HG02884 (cell line): ENCODE results near the gene TSPAN3.

ENCODE experiments used
- ATAC-seq: cut with Tn5 transposase; IDR thresholded peaks from one replicate; pipeline ENCODE4 v1.9.1; 2021; ENCODE audit warnings: mild to moderate bottlenecking, moderate library complexity; ENCODE audit not compliant: unreplicated experiment

TSPAN3 gene

DNA sequence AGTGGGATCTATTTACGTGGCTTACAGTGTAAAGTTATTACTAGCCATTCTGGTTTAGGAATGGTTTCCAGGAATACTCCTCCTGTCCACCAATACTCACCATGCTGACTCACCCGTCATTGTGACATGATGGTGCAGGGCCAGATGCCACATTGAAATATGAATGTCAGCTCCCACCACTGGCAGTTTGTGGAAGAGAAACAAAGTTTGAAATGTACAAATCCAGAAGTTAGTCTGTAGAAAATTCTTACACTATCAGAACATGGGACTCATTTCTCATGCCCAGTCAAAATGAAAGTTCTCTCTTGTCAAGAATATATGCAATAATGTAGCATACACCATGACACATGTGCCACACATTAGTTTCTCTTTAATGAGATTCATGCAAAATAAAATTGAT lies 14.4 kb upstream of the TSPAN3 start:
- no peak for ATAC-seq

DNA sequence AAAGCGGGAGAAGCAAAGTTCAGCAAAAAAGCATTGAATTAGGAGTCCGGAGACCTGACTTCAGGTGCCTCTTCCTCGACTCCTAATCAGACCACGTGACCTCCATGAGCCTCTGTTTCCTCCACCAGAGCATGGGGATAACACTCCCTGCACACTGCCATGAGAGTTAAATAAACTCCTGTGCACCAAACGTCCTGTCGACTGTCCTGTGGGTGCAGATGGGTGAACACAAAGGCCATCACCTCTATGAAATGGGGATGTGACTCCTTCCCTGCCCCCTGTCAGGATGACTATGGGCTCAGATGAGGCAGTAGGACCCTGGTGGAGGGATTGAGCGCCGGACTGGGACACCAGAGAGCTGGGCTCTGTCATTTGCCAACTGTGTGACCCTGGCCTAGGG lies 13.5 kb upstream of the TSPAN3 start:
- ATAC-seq, result no peak

DNA sequence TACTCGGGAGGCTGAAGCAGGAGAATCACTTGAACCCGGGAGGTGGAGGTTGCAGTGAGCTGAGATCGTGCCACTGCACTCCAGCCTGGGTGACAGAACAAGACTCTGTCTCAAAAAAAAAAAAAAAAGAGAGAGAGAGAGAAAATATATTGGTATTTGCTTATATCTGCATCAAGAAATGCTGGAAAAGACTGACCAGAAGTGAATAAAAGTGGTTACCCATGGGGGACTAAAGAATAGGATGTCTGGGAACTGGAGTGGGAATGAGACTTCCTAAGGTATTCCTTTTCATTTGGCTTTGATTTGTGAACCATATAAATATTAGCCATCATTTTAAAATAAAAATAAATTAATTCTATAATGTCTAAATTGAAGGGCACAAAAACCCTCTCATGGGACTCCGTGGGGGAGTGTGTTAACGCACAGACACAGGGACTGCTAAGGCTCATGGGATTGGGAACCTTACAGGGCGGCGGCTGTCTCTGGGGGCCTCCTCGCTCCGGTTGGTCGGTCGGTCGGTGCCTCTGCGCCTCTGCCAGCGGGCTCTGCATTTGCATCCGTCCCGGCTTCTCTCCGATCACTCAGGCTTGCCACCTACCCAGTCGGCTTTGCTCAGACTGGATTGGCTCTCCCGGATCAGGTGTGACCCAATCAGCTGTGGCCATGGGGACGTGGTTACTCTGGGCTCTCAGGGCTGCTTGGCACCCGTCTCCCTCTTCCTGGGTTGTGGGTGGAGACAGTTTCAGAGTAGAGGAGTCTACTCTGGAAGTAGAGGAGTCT lies 12.7 kb upstream of the TSPAN3 start:
- ATAC-seq, result peak; percentile 68

DNA sequence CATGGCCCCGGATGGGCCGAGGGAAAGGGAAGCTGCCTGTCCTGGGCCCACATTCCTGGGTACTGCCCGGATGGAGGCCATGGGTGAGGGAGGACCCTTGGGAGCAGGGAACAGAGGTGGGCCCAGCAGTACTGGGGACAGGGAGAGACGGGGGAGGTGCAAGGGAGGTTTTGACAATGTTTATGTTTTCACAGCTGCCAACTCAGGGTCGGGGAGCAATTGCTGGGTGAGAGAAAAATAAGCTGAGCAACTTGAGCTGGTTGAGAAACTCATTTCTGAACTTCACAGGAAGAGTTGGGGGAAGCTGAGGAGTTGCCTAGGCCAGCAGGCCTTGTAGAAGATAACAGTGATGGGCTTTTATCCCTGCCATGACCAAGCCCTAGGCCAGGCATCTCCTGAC lies 11.1 kb upstream of the TSPAN3 start:
- no peak for ATAC-seq

DNA sequence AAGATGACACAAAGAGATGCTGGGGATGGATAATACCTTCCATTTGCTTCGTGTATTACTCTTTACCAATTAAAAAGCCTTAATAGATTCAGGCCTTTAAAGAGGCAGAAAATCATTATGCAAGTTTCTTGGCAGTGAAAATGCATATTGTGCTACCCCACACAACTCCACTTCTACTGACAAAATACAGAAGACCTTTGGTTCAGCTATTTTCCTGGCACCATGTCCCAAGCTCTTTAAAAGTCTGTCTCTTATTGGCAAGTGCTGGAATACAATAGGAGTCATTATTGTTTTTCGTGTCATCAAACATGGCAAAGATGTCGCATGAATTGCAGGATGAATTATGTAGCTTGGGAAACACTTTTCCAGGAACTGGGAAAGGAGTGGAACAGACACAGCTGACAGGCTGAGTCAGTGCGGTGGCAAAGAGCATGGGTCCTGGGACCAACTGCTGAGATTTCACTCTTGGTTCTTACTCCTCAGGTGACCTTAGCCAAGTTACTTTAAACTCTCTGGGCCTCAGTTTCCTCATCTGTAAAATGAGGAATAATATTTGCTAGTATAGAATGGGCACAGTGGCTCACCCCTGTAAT lies 5.5 kb upstream of the TSPAN3 start:
- ATAC-seq, result no peak

DNA sequence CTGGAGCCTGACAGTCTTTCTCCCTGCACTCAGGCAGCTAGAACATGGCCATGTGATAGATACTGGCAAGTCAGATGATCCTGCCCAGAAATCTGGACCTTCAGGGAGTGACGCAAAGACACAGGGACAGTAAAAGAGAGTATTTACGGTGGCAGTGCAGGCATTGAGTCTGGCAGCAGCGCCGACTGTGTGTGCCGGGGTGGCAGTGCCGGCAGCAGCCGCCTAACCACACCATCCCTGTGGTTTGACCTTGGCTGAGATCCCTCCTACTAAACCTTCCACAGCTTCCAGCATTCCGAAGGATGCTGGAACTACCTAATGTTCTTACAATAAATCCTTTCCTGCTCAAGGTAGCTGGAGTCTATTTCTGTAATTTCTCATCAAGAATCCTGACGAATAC lies 4.6 kb upstream of the TSPAN3 start:
- no peak for ATAC-seq

DNA sequence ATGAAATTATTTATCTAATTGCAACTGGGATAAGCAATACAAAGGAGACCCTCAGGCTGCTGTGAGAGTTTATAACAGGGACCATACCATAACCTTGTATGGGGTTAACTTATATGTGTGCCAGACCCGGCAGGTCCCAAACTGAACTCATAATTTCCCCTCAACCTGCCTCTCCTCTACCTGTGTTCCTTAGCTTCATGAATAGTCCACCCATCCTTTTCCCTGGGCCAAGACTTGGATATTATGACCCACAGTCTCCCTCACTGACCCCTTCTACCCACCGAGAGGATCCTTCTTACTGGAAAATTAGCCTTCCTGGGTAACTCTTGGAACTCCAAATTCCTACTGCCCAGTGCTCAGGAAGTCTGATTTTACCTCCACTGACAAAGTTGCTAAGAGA lies 3.4 kb upstream of the TSPAN3 start:
- ATAC-seq, result no peak

DNA sequence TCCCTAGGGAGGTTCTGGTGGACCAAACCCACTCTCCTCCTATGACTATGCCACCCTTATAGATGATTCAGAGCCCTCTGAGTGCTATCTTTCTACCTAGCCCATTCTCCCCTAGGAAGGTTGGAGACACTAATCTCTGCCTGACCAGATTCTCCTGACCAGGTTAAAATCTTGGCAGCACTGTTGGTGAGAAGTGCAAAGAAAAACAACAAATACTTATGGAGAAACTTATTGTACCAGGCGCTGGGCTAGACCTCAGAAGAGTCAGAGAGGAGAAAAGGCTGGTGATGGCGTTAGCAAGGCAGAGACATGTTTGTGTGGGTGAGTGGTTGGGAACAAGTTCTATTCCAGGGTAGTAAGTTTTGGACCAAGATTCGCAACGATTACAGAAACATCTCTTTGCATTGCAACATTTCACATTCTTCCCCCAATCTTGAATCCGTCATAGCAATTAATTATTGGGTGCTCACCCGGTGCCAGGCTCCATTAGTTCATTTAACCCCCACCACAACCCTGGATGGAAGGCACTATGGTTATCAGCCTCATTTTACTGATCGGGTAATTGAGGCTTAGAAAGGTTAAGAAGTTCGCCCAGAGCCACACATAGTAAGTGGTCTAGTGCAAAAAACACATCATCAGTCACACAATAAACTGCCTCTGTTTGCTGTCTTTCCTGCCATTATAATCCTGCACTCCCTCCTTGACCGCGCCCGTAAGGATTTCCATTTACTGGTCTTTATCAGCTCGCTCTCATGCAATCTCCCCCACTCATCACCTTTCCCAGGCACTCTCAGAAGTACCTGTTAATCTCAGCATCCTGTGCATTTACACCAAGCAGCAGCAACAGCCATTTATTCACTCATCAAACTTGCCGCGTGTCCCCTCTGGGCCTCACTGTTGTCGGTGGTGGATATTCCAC lies 655 bp upstream of the TSPAN3 start:
- no peak for ATAC-seq

DNA sequence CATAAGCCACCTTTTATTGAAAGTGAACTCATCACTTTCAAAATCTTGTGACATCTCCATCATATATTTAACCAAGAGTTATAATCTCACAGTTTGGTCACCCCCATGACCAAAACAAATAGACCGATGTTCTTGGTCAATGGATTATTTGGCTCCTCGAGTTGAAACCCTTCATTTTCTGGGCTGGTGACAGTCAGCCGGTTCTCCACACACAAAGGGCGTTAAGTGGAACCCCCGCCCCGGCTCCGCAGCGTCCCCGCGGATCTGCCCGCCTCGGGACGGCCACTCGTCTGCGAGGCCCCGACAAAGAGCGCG lies 772 bp downstream of the TSPAN3 start:
- ATAC-seq, result peak; percentile 2

DNA sequence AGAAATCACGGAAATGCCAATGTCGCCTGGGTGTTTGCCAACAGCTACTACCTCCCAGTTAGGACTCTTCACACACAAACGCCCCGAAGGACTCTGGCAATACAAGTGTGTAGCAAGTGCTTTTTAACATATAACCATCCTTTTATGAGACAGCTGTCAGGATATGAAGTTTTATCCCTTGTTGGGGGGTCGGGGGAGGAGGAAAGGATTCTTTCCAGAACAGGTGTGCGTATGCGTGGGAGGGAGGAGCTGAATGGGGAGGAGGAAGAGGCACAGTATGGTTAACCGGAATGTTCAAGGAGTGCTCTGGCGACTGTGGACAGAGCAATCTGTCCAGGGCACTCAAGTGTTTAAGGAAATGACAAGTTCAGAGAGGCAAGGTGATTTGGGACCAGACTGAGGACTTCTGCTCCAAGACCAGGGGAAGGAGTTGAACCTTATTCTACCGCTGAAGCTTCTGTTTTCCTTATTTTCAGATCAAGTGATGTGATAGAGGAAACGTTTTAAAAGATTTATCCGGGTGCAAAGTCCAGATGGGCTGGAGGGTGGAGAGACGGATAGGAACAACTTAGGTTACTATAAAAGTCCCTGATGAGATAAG lies 1.3 kb downstream of the TSPAN3 start:
- ATAC-seq, result no peak

DNA sequence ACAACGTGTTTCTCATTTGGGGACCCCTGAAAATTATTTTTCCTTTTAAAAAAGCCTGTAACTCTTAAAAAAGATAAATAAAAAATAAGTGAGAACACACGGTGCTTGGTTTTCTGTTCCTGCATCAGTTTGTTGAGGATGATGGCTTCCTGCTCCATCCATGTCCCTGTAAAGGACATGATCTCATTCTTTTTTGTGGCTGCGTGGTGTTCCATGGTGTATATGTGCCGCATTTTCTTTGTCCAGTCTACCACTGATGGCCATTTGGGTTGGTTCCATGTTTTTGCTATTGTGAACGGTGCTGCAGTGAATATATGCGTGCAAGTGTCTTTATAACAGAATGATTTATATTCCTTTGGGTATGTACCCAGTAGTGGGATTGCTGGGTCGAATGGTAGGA lies 2.3 kb downstream of the TSPAN3 start:
- no peak for ATAC-seq

DNA sequence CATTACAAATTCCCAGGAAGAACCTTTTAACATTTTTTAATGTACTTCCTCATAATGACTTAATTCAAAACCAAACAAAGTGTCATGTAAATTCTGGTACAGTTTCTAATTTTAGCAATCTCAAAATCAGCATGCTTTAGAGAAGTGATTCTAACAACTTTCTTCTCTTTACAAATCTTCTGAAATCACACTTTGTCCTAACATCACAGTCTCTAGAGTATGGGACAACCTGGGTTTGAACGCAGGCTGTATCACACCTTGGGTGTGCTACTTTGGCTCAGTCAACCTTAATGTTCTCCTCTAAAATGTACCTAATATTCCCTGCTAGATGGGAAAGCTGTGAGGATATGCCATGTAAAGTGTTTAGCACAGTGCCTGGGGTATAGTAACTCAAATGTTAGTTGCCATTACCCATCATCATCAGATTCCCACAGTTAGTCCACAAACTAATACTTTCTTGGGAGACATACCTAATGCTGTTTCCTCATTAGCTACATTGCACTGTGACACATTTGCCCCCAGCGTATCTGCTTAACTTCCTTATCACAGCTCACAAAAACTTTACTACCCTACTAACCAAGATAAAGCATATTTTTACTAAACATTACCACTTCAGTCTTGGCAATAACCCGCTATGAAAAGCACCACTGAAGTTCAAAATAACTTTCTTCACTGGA lies 3.1 kb downstream of the TSPAN3 start:
- ATAC-seq, result no peak

DNA sequence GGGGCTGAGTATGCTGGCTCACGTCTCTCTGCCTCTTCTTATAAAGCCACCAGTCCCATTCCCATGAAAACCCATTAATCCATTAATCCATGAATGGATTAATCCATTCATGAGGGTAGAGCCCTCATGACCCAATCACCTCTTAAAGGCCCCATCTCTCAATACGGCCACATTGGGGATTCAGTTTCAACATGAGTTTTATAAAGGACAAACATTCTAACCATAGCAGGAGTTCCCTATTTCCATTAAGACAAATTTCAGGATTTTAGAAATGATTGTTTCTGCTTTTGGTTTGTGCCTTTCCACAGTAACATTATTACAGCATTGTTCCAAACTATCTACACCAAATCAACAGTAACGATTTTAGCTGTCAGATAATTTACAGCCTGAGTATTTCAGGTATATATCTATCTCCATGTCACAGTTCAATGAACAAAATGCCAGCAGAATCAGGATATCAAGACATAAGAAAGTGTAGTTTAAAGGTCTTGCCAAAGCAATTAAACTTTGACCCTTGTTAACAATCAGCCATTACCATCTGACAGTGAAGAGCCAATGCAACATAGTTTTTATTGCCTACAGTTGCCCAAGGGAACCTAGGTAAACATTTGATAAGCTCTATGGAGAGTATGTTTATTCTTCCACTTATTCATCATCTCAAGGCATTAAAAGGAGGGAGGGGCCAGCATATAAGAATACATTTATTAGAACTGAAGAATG lies 3.8 kb downstream of the TSPAN3 start:
- no peak for ATAC-seq

DNA sequence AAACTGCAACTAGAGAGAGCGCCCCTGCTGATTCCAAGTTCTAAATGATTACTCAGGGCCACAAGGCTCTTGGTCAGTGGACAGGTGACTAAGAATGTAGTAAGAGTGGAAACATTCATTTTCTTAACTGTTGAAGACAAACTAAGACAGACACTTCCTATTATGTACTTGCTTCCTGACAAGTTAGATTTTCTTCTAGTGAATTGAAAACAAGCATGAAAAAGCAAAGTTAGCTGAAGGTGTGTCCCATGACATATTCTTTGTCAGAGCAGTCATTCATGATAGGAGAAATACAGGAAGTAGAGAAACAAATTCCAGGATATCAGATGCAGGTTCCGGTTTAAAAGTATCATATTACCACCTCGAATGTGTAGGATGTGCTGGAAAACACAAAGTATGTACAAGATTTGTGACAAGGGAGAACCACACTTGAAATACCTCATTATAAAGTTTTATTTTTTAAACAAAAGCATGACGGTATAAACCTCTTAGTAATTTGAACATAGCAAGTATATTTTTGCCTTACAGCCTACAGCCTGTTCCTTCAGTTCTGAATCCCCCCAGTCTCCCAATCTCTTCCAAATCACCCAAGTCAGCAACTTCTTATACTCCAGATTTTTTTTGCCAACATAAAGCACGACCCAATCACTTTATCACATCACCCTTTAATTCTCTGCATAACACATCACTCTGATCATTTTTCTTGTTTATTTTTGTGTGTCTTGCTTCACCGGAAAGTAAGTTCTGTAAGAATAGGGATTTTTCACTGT lies 6.2 kb downstream of the TSPAN3 start:
- ATAC-seq, result no peak

DNA sequence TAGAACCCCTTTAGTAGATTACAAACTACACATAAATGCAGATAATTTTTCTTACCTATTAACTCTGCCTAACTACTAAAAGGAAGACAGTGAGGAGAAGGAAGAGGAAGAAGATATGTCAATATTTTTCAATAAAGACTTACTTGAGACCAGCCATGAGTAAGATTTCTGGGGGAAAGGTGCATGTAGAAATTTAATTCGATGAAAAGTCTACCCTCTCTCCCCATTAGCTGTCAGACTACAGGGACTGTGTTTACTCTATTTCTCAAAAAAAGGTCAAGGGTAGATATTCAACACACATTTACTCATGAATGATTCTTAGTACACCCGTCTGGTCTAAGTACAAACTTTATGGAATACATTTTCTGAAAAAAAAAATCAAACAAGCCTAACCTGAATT lies 6.8 kb downstream of the TSPAN3 start:
- ATAC-seq, result no peak

DNA sequence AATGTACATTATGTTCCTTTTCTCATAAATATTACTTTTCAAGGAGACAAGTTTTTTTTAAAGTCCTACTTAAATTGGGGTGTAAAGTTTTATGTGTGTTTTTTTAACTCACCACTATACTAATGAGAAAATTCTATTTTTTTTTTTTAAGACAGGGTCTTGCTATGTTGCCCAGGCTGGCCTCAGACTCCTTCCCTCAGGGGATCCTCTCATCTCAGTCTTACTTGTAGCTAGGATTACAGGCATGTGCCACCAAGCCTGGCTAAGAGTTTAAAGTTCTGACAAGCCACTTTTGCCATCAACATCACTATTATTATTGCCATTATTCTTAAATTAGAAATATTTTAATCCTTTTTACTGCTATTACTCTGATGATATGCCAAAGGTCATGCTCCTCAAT lies 7.7 kb downstream of the TSPAN3 start:
- ATAC-seq, result no peak

DNA sequence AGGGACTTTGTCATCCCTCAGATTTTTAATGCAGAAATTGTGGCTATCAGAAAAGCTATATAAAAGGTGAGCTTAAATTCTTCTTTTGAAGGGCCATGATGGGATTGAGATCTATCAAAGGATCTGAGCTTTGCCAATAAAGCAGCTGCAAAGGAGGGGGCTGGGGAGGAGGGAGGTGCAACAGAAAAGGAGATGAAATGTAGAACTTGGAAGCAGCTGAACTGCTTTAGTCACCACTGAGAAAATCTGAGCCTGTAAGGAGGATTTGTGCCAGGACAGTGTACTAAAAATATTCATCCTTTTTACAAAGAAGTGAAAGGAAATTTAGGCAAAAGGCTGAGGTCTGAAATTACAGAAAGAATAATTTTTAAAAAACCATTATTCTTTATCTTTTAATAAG lies 10.4 kb downstream of the TSPAN3 start:
- ATAC-seq, result no peak

DNA sequence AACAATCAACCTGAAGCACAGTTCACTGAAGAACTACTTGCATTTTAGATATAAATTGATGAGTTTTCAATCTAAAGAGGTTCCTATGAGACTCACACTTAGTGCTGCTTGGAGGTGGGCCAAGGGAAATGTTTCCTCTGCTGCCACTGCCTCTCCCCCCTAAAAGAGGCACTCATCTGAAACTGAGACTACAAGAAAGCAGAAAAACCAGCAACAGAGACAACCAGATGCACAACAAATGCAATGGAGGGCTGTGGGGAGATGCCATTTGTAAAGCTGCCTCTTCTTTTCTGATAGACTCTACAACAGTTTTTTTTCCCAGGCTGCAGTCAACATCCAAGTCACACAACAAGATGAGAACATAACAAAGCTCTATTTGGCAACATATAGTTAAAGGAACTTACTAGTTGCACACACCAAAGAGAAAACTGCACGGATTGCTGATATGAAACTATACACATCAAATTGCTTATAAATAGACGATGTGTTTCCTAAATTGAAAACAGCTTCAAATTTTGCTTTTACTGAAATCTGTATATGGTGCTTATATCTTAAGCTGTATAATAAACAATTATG lies 11.0 kb downstream of the TSPAN3 start:
- ATAC-seq, result no peak

DNA sequence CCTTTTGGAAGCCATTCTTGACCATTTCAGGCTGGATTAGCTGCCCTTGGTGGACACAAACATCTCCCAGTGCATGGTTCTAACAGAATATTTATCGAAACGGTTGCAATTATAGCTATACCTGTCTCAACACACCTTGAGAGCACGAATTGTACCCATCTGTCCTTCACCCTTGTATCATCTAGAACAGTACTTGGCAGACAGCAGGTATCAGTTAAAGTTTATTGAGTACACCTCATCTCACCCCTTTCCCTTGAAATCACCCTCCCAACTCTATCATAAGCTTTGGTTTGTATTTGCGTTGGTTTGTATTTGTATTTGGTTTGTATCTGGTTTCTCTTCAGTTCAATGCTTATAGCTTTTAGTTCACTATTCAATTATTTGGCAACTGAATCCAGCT lies 12.4 kb downstream of the TSPAN3 start:
- ATAC-seq, result no peak
